B cell (primary cell): ENCODE data around the gene ZFYVE21.
"Not testable (repeated sequence)": the region's sequence is repeated elsewhere in the genome, so short reads cannot be mapped to it uniquely, and the experiment has no call there.

ENCODE experiments used
- EZH2 ChIP-seq: IDR thresholded peaks from 2 replicates; pipeline ENCODE4 v1.6.1; 2012; ENCODE audit warnings: borderline replicate concordance, low read depth, mild to moderate bottlenecking, moderate library complexity, low read length; ENCODE audit not compliant: insufficient read depth, poor library complexity, severe bottlenecking
- TF ChIP-seq, protein P1 (sequence below): fragments of 200-600 bp; IDR thresholded peaks from one replicate; pipeline ENCODE4 v1.8.0; 2022; ENCODE audit warnings: antibody characterized with exemption, mild to moderate bottlenecking

DNA sequence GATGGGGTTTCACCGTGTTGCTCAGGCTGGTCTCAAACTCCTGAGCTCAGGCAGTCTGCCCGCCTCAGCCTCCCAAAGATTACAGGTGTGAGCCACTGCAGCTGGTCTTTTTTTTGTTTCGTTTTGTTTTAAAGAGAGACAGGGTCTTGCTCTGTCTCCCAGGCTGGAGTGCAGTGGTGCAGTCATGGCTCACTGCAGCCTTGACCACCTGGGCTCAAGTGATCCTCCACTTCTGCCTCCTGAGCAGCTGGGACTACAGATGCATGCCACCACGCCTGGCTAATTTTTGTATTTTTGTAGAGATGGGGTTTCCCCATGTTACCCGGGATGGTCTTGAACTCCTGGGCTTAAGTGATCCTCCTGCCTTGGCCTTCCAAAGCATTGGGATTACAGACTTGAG lies 24.0 kb upstream of the ZFYVE21 start:
- TF ChIP-seq EZH2, result not testable (repeated sequence)
- TF ChIP-seq, protein P1, sequence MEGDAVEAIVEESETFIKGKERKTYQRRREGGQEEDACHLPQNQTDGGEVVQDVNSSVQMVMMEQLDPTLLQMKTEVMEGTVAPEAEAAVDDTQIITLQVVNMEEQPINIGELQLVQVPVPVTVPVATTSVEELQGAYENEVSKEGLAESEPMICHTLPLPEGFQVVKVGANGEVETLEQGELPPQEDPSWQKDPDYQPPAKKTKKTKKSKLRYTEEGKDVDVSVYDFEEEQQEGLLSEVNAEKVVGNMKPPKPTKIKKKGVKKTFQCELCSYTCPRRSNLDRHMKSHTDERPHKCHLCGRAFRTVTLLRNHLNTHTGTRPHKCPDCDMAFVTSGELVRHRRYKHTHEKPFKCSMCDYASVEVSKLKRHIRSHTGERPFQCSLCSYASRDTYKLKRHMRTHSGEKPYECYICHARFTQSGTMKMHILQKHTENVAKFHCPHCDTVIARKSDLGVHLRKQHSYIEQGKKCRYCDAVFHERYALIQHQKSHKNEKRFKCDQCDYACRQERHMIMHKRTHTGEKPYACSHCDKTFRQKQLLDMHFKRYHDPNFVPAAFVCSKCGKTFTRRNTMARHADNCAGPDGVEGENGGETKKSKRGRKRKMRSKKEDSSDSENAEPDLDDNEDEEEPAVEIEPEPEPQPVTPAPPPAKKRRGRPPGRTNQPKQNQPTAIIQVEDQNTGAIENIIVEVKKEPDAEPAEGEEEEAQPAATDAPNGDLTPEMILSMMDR, result not testable (repeated sequence)
